ENCODE measurements around the gene MAP2K2.
"Not testable (repeated sequence)": the region's sequence is repeated elsewhere in the genome, so short reads cannot be mapped to it uniquely, and the experiment has no call there.

Gene MAP2K2

DNA sequence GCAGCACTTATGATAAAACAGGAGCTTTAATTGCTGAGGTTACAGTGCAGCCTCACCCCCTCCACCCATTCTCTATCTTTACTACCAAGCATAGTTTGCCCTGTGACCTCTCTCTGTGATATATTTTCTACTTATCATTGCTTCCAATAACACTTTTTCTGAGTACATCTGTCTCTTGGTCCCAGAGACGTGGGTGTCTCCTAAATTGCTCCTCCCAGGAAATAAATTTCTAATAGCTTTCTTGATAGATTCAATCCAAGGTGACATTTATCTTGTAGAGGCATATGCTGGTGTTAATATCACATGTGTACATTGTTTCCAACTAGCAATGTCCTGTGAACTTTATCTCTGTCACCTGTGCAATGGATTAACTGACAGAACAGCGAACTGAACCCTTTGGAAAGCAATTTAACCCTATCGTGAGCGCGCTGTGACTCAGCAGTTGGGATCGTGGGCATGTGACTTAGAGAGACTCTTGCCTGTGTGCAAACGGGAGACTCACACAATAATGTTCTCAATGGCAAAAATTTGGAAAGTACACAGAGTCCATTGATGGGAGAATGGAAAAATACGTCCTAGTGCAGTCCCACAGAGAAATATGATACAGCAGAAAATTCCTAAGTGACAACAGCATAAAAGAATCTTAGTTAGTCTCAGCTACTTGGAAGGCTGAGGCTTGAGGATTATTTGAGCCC, 7.0 kb upstream of the MAP2K2 start:
- DNase-seq: no peak

DNA sequence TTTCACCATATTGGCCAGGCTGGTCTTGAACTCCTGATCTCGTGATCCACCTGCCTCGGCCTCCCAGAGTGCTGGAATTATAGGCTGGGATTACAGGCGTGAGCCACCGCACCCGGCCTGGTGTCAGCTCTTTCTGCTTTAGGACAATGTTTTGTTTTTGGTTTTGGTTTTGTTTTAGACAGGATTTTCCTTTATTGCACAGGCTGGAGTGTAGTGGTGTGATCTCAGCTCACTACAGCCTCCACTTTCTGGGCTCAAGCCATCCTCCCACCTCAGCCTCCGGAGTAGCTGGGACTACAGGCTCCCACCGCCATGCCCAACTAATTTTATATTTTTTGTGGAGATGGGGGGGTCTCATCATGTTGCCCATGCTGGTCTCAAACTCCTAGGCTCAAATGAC, 5.1 kb upstream of the MAP2K2 start:
- not testable (repeated sequence) for DNase-seq

DNA sequence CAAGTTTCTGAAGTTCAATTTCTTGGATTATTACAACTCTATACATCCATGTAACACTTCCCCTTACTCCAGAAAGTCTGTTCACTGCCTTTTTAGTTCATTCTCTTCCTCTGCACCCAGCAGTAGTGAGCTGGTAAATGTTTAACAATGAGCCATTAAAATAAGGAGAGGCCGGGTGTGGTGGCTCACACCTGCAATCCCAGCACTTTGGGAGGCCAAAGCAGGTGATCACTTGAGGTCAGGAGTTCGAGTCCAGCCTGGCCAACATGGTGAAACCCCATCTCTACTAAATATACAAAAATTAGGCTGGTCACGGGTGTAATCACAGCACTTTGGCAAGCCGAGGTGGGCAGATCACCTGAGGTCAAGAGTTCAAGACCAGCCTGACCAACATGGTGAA, 3.4 kb upstream of the MAP2K2 start:
- DNase-seq: not testable (repeated sequence)

DNA sequence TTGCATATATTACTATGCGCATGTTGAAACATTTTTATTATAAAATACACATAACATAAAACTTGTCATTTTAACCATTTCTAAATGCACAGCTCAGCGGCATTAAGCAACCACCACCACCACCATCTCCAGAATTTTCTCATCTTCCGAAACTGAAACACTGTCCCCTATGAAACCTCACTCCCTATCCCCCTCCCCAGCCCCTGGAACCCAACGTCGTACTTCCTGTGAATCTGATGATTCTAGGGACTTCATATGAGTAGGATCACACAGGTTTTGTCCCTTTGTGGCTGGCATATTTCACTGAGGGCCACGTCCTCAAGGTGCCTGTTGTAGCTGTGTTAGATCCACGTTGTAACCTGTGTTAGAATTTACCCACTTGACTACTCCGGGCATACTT, 716 bp upstream of the MAP2K2 start:
- no peak for DNase-seq

DNA sequence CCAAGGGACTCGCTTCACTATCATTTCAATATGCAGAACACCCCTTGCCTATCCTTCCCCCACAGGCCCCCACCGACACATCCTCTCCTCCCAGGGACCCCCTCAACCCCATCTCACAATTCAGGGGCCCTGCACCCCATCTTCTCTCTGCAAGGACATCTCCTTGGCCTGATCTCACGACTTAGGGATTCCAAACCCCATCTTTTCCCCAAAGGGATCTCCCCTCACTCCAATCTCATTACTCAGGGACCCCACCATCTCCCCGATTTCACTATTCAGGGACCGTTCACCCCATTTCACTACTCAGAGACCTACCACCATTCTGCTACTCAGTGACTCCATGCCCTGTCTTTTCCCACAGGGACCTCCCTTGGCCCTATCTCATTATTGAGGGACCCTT, 1.4 kb downstream of the MAP2K2 start:
- DNase-seq: no peak

DNA sequence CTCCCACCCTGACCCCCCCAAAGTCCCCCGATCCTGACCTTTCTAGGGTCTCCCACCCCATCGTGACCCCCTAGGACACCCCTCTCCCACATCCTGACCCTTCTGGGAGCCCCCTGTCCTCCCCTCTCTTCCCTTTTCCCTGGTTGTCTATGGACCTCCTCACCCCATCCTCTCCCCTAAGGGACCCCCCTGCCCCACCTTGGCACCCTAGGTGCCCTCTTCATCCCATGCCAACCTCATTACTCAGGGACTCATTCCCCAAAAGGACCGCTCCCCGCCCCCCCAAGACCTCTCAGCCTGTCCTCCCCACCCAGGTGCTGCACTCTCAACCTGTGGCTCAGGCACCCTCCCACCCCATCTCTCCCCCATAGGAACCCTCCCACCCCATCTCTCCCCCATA, 2.1 kb downstream of the MAP2K2 start:
- DNase-seq: no peak

DNA sequence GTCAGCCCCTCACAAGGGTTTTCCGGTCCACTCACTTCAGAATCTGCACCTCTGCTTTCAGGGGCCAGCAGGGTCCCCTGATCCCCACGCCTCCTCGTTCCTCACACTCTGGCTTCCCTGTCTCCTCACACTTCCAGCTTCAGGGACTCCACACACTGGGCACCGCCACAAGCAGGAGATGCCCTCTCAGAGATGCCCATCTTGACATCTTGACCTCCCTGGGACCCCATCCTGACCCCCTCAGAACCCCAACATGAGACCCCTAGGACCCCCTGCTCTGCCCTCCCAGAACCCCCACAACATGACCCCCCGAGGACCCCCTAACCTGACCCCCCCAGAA, 2.7 kb downstream of the MAP2K2 start:
- DNase-seq: no peak

DNA sequence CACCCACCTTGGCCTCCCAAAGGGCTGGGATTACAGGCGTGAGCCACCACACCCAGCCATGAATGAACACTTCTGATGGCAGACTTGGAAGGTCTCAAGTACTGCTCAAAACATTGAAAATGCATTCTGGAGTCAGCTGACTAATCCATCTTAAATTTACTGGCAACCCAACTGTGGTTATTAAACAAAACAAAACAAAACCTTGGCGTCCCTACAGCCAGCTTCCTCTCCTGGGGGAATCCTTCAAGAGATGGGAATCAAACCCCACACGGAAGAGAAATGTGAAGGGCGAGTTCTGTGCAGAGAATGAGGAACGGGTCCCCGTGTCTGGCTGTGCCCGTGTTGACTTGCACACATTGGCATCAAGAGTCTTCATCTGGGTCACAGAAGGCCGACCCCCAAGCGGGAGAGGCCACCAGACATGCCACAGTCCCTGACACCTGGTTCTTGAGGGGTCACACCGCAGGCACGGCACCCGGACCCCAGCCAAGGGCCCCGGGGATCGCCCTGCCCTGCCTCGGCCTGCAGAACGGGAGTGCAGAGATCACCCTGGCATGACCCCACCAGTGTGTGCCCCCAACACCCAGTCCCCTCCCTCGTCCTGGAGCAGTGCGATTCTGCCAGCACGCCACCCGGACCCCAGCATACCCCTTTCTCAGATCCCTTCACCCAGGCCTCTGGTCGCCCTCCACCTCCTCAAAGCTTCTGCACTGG, 3.2 kb downstream of the MAP2K2 start:
- no peak for DNase-seq

DNA sequence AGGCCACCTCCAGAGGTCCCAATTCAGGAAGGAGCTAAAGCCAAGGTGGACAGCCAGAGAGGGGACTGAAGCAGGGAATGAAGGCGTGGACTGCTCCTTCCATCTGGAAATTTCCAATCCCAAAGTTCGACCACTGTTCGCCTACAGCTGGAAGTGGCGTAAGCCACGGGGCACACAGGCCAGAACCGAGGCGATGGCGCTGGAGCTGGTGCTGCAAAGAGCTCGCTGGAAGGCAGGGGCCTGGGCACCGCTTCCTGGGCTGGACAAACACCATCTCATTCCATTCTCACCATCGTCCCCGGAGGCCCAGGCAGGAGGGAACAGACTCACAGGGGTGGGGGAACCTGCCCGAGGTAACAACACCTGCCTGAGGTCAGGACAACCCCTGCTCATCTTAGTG, 4.2 kb downstream of the MAP2K2 start:
- no peak for DNase-seq

DNA sequence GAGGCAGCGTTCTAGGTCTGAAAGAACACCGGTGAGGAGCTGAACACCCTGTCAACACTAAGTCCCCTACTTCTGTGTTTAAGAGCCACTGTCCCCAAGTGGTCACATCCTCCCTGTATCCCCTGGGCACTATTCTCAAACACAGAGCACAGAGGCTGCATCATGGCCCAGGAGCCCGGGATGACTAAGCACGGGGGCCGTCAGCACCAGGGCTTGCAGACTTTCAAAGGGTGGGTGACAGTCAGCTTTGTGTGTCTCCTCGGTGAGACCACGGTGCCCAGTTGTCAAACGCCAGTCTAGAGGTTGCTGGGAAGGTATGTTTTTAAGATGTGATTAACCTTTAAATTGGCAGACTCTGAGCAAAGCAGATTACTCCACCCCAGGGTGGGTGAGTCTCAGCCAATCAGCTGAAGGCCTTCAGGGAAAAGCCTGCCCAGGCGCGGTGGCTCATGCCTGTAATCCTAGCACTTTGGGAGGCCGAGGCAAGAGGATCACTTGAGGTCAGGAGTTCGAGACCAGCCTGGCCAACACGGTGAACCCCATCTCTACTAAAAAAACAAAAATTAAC, 8.0 kb downstream of the MAP2K2 start:
- DNase-seq: no peak

DNA sequence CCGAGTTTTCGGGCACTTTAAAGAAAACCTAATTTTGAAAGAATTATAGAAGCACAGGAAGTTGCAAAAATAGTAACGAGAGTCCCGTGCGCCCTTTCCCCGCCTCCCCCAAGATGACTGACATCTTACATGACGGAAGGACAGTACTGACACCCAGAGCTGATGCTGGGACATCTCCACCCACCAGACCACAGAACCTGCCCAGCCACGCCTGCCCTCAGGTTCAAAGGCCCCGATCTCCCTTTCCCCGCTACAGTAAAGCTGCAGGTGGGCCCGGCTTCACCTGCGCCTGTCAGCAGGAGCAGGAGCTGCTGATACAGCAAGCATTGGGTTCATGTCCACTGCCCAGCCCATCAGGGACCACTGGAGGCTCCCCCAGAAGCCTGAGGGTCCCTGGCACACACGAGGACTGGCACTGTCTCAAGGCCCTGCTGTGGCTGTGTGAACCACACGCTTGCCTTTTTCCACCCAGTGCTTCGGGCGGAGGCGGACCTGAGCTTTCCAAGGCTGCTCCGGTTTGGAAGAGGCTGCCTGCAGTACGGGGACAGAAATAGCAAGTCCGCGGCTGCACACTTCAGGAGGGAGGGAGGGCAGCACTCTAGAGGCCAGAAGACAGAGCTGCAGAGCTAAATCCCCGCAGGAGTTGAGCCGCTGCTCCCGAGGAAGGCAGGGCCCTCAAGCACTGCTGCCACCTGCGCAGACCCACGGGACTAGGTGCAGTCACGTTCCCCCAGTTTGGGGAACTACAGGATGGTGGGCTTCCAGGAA, 8.7 kb downstream of the MAP2K2 start:
- DNase-seq: no peak

DNA sequence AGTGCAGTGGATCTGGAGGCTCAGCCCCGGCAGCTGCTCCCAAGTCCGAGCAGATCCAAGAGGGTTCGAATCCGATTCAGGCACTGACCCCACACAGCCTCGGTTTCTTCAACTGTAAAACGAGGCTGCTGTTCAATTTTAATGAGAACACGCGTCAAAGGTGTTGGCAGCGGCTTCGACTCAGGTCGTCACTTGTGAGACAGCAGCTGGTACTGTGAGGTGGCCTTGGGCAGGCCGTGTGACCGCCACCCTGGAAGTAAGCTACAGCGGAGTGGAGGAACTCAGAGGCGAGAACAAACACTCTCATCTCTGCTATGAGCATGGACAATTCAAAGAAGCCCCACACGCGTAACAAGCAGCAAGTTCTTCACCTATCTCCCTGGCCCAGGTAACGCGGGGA, 9.7 kb downstream of the MAP2K2 start:
- DNase-seq: no peak

DNA sequence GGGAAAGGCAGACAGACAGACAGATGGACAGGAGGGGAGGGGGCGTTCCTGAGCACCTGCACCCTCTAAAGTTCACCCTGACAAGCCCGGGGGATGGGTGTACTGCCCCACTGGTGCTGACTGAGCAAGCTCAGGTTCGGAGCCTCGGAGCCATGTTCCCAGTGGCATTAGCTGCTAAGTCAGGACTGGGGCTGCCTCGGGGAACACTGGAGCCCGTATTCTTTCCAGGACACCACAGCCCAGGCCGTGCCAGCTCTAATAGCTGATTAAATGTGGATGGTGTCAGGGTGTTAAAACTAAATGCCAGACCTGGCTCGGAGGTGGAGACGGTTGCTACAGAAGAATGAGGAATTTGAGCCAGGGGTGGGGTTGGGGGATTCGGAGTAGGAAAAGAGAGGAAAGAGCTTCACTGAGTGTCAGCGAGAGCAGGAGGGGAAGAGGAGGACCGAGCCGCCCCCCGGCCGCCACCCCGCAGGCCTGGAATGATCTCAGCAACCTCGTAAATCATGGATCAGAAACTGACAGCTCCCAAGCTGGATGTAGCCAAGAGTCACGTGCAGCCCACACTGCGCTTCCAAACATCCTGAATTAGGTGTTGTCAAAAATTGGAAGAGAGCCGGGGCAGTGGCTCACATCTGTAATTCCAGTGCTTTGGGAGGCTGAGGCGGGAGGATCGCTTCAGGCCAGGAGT, 10.4 kb downstream of the MAP2K2 start:
- no peak for DNase-seq

DNA sequence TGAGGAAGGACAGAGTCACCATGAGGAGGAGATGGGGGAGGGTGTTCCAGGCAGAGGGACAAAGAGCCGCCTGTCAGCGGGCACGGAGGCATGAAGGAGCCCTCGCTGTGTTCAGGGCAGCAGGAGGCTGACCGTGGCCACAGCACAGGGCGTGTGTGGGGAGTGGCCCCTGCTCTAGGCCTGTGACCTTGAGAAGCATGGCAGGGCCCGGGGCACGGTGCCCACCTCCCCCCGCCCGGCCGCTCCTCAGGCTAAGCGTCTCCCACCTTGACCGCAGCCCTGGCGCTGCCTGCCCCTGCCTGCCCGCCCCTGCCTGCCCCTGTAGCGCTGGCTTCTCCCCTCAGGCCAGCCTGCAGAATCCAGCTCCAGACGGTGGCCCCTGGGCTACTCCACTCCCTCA, 11.6 kb downstream of the MAP2K2 start:
- no peak for DNase-seq

DNA sequence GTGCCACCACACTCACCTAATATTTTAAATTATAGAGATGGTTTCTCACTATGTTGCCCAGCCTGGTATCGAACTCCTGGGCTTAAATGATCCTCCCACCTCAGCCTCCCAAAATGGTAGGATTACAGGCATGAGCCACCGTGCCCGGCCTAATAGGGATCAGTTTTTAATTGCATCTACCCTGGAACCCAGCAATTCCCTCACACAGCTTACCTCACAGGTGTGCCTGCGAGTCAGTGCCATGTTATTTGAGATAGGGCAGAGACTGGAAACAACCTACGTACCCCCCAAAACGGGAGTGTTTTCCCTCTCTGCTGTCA, 14.3 kb downstream of the MAP2K2 start:
- no peak for DNase-seq

DNA sequence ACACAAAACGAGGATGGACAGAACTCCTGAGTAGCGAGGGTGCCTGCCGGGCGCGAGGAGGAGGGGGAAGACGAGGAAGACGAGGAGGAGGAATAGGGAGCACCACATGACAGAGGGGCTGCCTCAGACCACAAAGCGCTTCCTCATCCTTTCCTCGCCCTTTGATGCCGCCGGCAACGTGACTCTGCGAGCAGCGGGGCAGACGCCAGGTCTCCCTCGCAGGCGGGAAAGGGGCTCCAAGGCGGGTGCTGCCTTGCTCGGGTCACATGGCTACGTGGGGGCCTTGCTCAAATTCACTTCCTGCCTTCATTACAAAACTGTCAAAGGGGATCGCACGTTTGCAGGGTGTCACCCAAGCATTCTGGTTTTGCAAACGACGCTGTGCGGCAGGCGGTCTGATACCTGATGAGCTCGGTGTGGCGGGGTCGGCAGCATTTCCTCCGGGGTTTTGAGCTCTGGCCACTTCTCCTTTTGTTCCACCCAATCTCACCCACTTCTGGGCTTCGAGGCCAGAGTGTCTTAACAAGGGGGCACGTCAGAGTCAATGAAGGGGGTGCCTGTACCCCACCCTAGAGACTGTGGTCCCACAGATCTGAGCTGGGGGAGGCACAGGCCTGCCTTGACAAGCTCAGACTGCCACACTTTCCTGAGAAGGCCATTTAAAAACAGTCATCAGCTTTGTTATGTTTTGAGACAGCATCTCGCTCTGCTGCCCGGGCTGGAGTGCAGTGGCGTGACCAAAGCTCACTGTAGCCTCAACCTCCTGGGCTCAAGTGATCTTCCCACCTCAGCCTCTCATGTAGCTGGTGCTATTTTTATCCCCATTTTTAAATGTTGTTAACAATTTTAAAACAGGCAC, 14.9 kb downstream of the MAP2K2 start:
- DNase-seq: no peak

DNA sequence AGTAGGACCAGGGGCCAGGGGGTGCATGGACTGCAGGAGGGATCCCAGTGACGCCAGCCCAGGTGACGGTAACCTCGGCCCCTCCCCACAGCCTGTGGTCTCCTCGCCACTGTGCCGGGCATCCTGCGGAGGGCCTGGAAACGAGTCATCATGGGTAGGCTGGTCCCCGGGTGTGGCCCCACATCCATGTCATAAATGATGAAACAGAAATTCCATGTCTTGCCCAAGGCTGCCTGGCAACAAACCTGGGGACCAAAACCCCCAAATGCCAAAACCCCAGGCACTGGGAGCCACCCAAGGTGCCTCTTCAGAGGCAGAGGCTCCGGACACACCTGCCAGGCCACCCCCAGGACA, 20.9 kb downstream of the MAP2K2 start:
- no peak for DNase-seq

DNA sequence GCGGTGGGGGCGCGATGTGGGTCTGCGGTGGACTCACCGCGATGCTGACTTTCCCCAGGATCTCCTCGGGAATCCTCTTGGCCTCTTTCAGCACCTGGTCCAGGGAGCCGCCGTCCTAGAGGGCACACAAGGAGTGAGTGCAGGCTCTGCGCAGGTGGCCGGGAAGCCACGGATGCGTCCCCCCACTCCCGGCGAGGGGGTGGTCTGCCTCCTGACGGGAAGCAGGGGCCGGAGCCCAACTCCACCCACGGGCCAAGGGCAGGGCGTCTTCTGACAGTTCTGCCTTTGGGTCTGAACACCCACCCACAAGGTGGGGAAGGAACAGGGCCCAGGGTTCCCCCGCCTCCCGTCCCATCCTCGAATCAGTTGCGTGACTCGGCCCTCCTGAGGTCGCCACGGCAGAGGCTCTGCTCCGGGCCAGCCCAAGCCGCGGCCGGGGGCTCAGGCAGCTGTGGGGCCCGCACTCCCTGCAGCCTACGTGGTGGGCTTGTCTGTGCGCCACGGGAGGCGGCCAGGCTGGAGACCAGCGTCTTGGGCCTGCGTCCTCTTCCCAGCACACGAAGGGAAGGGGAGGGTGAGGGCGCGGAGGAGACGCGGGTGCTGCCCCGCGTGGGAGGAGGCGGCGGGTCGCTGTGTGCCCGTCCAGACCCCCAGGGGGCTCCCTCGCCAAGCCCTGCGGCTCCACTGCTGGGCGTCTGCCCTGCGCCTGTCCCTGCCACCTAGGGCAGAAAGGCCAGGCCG, 21.4 kb downstream of the MAP2K2 start:
- DNase-seq: no peak

DNA sequence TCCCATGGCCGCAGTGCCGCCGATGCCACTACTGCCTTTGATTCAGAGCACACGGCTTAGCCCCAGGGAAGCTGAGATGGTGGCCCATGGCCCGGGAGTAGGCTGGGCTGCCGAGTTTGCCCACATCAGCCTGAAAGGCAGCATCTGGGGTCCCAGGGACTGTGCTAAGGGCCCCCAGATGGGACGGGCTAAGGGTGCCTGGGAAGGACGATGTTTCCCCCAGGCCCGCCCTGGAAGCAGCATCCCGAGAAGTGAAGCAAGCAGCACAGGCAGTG, 22.5 kb downstream of the MAP2K2 start:
- no peak for DNase-seq

DNA sequence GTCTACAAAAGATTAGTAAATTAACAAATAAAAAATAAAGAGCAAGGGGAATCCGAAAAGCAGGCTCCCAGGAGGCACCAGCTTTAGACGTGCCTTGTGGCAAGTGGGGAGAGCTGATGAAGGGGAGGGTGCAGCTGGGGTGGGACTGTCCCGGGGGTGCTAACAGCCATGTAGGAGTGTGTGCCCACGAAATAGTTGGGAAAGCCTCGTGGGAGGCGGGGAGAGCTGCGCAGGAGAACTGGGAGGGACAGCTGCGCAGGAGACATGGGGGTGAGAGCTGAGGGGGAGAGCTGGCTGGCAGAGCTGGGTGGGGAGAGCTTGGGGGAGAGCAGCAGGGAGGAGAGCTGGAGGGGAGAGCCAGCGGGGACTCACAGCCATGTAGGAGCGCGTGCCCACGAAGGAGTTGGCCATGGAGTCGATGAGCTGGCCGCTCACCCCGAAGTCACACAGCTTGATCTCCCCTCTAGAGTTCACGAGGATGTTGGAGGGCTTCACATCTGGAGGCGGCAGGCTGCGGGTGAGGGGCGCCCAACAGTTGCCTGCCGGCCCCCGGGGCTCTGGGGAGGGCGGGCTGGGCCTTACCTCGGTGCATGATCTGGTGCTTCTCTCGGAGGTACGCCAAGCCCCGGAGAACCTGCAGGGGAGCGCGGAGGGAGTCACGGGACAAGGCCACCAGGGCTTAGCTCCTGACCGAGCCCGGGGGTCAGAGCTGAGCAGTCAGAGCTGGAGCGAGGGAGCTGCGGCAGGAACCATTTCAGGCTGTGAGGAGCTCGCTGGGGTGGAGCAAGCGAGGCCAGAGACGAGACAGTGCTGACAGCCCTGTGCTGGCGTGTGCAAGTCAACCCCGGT, 23.1 kb downstream of the MAP2K2 start:
- DNase-seq: no peak

Data from DMS79 treated with DMSO at 0.1 percent for 48 hours (cell line).